Transverse colon (tissue), 3 donors: ENCODE results near the gene STAT3.

Experiments
- POLR2A ChIP-seq: fragments of 450-650 bp; IDR thresholded peaks from one replicate; pipeline ENCODE4 v1.6.1; 2016; ENCODE audit warnings: antibody characterized with exemption, mild to moderate bottlenecking, moderate library complexity
- TF ChIP-seq, protein P1 (sequence below), 5 experiments: fragments of 200-600 bp in 3 of 5; fragments of 450-650 bp in 2 of 5; sonication (generic) in 3 of 5; IDR thresholded peaks; 1 replicate in 2 of 5; 2 replicates in 3 of 5; pipeline ENCODE4 v1.5.1; 2016 to 2017; ENCODE audit warnings: antibody characterized with exemption in 5 of 5, inconsistent platforms in 3 of 5, mild to moderate bottlenecking in 2 of 5, moderate library complexity in 1 of 5

DNA sequence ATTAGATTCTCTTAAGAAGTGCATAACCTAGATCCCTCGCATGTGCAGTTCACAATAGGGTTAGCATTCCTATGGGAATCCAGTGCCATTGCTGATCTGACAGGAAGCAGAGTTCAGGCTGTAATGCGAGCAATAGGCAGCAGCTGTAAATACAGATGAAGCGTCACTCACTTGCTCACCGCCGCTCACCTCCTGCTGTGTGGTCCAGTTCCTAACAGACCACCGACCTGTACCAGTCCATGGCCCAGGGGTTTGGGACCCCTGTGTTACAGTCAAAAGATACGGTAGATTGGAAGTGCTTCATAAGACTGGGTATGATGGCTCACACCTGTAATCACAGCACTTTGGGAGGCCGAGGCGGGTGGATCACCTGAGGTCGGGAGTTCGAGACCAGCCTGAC, 97.1 kb downstream of the STAT3 start:
- no peak for TF ChIP-seq POLR2A
- TF ChIP-seq, protein P1, sequence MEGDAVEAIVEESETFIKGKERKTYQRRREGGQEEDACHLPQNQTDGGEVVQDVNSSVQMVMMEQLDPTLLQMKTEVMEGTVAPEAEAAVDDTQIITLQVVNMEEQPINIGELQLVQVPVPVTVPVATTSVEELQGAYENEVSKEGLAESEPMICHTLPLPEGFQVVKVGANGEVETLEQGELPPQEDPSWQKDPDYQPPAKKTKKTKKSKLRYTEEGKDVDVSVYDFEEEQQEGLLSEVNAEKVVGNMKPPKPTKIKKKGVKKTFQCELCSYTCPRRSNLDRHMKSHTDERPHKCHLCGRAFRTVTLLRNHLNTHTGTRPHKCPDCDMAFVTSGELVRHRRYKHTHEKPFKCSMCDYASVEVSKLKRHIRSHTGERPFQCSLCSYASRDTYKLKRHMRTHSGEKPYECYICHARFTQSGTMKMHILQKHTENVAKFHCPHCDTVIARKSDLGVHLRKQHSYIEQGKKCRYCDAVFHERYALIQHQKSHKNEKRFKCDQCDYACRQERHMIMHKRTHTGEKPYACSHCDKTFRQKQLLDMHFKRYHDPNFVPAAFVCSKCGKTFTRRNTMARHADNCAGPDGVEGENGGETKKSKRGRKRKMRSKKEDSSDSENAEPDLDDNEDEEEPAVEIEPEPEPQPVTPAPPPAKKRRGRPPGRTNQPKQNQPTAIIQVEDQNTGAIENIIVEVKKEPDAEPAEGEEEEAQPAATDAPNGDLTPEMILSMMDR (IDR thresholded peaks at IDR 0.05): no peak
